Measurements from ENCODE around the gene HPCAL1. TPM values are rescaled to one million over a fixed set of nuclear protein-coding genes. Genes with fewer than 3 reads are reported as not detected.

HPCAL1 gene
- total and polyA plus RNA-seq, 2 donors, result 10.0 to 36.3 TPM

DNA sequence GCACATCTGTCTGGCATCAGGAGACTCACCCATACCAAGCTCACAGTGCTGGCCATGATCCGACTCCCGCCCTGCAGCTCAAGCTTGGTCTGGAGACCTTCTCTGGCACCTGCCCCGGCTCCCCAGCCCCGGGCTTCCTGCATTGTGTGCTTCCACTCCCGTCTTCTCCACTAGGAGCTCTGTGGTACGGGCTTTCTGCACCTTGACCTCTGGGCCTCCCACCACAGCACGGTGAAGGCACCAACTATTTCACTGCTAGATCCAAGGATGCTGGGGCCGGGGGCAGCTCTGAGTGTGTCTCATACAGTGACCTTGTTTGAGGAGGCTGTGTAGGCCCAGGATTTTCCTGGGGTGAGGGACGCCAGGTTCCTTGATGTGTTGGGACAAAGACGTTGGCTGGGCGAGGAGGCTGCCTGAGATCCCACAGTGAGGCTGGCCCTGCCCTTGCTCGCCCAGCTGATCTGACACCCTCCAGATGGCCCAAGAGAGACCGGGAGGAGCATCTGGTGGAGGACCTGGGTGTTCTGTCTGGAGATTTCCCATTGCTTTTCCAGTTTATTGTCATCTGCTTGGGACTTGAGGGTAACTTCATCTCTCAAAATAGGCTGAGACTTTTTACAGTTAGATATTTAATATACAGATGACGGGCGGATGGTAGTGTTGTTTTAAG lies 64.0 kb downstream of the HPCAL1 start:
- DNase-seq (ENCODE audit: extremely low spot score), result no peak
- Histone ChIP-seq H3K4me1 (ENCODE audit: insufficient read depth) (no peaks in the 10 kb centered on the region), H3K27ac (ENCODE audit: low read depth) (no peak overlapping the region), H3K4me3 (ENCODE audit: low read depth, low read length) (no peak overlapping the region), H3K36me3 (ENCODE audit: insufficient read depth) (no peaks in the 10 kb centered on the region)
- 89% methylated on average over 15 of the region's 15 CpGs for WGBS

DNA sequence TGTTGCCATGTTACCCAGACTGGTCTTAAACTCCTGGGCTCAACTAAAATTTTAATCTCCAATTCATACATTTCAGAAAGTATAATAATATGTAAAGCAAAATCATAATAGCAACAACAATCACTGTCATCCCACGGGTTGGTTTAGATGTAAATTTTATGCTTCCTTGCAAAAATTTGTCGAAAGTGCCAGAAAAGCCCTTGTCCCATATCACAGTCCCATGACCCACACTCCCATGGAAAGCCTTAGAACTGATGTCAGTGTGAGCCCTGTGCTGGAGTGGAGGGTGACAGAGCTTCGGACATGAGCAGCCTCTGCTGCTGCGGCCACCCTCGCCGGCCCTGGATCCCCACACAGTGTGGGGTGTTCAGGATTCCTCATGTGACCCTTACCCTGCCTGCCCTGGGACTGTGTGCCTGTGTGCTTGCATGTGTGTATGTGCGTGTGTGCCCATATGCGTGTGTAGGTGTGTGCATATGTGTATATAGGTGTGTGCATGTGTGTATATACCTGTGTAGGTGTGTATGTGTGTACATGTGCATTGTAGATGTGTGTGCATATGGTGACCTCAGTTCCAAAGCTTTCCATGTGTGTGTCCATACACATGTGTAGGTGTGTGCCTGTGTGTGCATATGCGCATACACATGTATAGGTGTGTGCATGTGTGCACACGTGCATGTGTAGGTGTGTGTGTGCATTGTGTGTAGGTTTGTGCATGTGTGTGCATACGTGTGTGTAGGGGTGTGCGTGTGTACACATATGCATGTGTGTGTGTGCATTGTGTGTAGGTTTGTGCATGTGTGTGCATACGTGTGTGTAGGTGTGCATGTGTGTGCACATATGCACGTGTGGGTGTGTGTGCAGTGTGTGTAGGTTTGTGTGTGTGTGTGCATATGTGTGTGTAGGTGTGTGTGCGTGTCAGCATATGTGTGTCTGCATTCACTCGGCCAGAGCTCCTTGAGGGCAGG lies 65.1 kb downstream of the HPCAL1 start:
- Histone ChIP-seq H3K4me1 (ENCODE audit: insufficient read depth) (no peaks in the 10 kb centered on the region), H3K27ac (ENCODE audit: low read depth) (no peak overlapping the region), H3K36me3 (ENCODE audit: insufficient read depth) (no peaks in the 10 kb centered on the region), H3K4me3 (ENCODE audit: low read depth, low read length) (no peak overlapping the region)
- no peak for DNase-seq (ENCODE audit: extremely low spot score)
- 95% methylated on average over 16 of the region's 16 CpGs for WGBS

DNA sequence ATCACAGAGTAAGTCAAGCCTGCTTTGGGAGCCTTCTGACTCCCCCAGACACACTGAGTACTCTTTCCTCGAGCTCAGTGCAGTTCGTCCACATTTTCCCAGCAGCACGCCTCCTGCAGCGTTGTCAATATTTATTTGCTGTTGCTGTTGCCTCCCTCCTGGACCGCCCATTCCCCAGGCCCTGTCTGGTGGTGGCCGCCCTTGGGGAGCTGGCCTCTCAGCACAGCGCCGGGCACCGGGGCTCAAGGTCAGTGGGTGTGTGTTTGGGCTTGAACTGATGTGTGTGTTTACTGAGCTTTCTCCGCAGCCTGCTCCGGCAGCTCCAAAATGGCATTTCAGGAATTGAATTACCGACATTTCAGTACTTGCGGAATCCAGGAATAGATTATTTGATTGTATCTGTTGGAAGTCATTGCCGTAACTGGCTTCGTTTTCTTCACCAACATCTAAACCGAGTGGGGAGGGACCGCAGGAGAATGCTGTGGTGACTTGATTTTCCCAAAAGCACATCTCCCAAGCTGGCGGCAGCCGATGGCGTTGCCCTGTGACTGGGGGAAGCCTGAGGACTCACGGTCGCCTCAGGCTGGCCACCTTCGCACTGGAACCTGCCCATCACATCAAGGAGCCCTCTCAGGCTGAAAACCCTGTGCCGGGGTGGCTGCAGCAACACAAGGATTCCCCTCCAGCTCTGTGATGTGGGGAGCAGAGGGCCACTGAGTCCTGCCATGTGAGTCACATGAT lies 66.0 kb downstream of the HPCAL1 start:
- Histone ChIP-seq H3K27ac (ENCODE audit: low read depth) (no peak overlapping the region), H3K4me3 (ENCODE audit: low read depth, low read length) (no peak overlapping the region), H3K4me1 (ENCODE audit: insufficient read depth) (no peaks in the 10 kb centered on the region), H3K36me3 (ENCODE audit: insufficient read depth) (no peaks in the 10 kb centered on the region)
- 87% methylated on average over 24 of the region's 24 CpGs for WGBS
- DNase-seq (ENCODE audit: extremely low spot score), result no peak

DNA sequence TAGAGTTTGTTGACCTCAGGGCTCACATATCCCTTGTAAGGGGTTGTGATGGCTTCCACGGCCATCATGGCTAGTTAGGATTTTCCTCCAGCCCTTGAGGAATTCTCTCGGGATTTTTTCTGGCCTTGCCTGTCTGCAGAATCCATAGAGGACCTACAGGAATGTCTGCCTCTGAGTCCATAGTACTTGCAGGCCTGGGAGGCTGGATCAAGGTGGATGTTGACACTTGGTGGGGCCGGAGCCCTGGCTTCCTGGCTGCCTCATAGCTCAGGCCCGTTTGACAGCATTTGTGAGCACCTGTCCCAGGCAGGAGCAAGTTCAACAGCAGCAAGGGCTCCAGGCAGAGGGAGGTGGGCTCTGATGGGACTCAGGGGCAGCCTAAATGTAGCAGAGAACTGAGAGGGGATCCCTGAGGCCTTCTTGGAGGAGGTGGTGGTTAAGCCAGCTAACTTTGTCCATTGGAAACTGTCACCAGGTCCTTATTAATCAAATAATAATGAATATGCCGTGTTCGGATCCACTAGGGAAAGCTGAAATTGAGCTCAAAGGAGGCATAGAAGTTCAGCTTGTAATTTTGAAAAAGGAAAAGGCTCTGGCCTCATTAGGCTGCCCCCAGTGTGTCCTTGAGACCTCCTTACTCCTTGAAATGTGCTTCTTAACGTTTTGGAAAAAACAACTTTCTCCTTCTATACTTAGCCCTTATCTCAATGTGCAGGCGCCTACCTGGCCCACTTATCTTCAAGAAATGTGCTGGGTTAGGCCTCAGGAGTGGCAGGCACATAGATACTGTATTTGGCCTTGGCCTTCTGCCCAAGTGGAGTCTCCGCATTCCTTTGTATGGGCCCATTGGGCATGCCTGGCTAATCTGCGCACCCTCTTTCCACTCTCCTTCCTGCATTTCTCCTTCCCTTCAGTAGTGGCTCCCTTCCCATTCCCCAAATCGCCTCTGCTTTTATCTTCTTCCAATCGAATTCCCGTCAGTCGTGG lies 66.9 kb downstream of the HPCAL1 start:
- no peak for DNase-seq (ENCODE audit: extremely low spot score)
- H3K4me1 ChIP-seq (ENCODE audit: insufficient read depth), result no peaks in the 10 kb centered on the region
- H3K36me3 ChIP-seq (ENCODE audit: insufficient read depth), result no peaks in the 10 kb centered on the region
- no peak overlapping the region for H3K4me3 ChIP-seq (ENCODE audit: low read depth, low read length)
- WGBS, result 84% methylated on average over 14 of the region's 14 CpGs
- no peak overlapping the region for H3K27ac ChIP-seq (ENCODE audit: low read depth)

DNA sequence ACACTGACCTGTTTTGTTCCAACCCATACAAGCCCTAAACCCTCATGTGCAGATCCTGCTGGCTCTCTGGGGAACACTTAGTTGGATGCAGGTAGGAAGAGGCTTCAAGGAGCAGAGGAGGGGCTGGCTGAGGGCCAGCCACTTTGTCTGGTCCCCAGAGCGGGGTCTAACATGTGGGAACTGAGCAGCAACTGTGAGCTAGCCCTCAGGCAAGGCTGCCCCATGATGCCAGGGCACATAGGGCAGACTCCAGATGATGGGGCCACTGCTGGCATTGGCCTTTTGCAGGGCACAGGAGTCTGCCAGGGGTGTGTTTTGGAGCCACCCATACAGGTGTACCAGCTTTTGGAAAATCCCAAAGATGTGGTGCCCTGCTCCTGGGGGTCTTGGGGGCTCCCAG lies 67.7 kb downstream of the HPCAL1 start:
- H3K4me1 ChIP-seq (ENCODE audit: insufficient read depth), result no peaks in the 10 kb centered on the region
- H3K4me3 ChIP-seq (ENCODE audit: low read depth, low read length), result no peak overlapping the region
- WGBS, result 95% methylated on average over 1 of the region's 1 CpG
- no peak overlapping the region for H3K27ac ChIP-seq (ENCODE audit: low read depth)
- H3K36me3 ChIP-seq (ENCODE audit: insufficient read depth), result no peaks in the 10 kb centered on the region
- DNase-seq (ENCODE audit: extremely low spot score), result no peak

DNA sequence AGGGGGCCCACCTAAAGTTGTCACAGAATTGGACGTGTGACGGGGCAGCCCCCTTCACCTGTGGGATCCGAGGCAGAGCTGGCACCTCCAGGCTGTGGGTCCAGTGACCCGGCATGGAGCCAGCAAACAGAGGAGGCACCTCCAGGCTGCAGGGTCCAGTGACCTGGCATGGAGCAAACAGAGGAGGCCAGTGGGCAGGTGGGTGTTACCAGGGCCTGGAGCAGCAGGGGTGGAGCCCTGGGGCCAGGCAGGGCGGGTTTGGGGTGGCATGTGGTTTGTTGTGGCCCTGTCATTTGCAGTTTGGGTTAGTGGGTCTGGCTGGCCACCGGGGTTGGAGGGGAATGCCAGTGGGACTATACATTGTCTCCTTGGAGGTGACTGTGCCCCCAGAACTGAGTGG lies 68.2 kb downstream of the HPCAL1 start:
- Histone ChIP-seq H3K4me1 (ENCODE audit: insufficient read depth) (no peaks in the 10 kb centered on the region), H3K36me3 (ENCODE audit: insufficient read depth) (no peaks in the 10 kb centered on the region), H3K4me3 (ENCODE audit: low read depth, low read length) (no peak overlapping the region), H3K27ac (ENCODE audit: low read depth) (no peak overlapping the region)
- no peak for DNase-seq (ENCODE audit: extremely low spot score)
- WGBS, result 96% methylated on average over 6 of the region's 6 CpGs

DNA sequence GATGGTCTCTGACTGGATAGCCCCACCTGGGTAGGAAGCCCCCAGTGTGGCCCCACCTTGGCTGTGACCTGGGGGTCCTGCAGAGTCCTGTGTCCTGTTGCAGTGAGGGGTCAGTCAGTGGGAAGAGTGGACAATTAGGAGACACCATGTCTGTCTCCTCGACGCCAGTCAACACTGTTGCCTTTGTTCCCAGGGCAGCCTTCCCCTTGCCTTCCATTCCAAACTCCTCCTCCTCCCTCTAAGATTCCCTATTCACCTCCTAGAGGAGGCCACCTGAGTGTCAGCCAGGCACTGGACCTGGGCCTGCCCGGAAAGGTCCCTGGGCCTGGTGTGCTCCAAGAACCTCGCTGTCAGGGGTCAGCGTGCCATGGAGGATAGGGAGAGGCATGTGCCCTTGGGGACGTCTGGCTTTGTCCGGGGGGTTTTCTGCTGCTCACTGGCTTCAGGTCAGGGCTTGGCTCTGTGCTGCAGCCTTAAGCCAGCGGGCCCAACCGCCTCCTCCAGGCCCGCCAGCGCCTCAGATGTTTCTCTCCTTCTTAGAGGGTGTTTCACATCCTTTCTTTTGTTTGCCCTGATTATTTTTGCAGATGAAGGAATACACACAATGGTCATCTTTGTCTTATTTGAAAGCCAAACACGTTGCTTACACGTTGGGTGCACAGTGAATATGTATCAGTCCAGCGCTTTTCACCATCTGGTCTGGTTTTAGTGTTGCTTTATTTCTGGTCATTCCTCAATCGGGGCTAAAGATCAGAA lies 68.9 kb downstream of the HPCAL1 start:
- Histone ChIP-seq H3K4me3 (ENCODE audit: low read depth, low read length) (no peak overlapping the region), H3K36me3 (ENCODE audit: insufficient read depth) (no peaks in the 10 kb centered on the region), H3K4me1 (ENCODE audit: insufficient read depth) (no peaks in the 10 kb centered on the region), H3K27ac (ENCODE audit: low read depth) (no peak overlapping the region)
- no peak for DNase-seq (ENCODE audit: extremely low spot score)
- 85% methylated on average over 15 of the region's 15 CpGs for WGBS

DNA sequence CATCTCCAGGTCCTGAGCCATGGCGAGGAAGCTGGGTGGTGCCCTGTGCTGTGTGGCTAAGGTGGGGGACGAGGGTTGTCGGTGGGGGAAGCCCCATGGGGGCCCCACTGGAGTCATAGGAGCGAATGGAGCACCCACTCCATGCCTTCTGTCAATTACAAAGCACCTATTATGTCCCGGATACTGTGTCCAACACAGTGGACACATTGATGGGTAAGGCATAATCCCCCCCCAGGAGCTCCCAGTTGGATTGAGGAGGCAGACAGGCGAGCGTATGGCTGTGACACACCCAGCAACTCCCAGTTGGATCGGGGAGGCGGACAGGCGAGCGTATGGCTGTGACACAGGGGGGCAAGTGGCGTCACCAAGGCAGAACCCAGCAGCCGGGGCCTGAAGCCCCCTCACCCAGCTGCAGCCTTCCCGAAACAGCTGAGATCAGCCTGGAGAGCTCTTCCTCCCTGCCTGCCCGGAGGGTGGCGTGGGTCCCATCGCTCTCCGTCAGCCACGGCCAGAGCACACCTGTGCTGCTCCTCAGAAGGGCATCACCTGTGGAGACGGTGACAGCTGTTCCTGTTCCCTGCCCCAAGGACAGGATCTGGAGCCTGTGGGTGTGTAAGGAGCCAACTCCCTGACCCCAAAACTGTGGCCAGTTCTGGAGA lies 69.6 kb downstream of the HPCAL1 start:
- Histone ChIP-seq H3K4me3 (ENCODE audit: low read depth, low read length) (no peak overlapping the region), H3K36me3 (ENCODE audit: insufficient read depth) (no peaks in the 10 kb centered on the region), H3K27ac (ENCODE audit: low read depth) (no peak overlapping the region), H3K4me1 (ENCODE audit: insufficient read depth) (no peaks in the 10 kb centered on the region)
- 93% methylated on average over 20 of the region's 20 CpGs for WGBS
- DNase-seq (ENCODE audit: extremely low spot score), result no peak

DNA sequence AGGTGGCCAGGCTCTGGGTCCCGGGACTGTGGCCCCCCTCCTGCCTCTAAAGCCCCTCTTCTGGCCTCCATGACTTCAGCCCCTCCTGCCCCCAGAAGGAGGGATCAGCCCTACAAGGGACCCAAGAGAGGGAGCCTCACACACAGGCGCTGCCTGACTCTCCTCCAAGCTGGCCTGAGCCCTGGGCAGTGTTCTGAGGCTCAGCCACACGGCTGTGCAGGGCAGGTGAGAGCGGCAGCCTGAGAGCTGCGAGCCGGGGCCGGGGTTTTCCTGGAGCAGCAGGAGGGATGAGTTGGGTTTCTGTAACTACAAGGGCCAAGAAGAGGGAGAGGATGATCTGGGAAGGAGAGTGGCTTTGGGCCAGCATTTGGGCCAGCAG lies 70.1 kb downstream of the HPCAL1 start:
- H3K36me3 ChIP-seq (ENCODE audit: insufficient read depth), result no peaks in the 10 kb centered on the region

DNA sequence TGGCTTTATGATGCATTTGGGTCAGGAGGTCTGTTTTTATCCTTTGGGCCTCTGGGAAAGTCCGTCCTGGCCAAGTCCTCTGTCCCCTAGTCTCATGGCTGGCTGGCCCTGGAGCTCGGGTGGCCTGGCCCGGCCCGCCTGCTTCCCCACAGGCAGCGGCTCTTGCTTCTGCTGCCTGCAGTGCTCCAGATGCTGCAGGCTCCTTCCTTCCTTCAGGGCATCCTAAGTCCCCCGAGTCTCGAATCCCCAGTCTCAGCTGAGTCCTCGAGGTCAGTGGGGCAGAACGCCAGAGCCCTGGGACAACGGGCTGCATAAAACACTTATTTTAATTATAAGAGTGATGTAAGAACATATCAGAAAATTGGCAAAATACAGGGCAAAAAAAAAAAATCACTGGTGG lies 71.2 kb downstream of the HPCAL1 start:
- Histone ChIP-seq H3K4me3 (ENCODE audit: low read depth, low read length) (no peak overlapping the region), H3K36me3 (ENCODE audit: insufficient read depth) (no peaks in the 10 kb centered on the region), H3K27ac (ENCODE audit: low read depth) (no peak overlapping the region), H3K4me1 (ENCODE audit: insufficient read depth) (no peaks in the 10 kb centered on the region)
- WGBS, result 91% methylated on average over 10 of the region's 10 CpGs
- no peak for DNase-seq (ENCODE audit: extremely low spot score)

More for the DNA sequence above, 70.1 kb downstream of the HPCAL1 start:
- 81% methylated on average over 7 of the region's 7 CpGs for WGBS
- Histone ChIP-seq H3K27ac (ENCODE audit: low read depth) (no peak overlapping the region), H3K4me1 (ENCODE audit: insufficient read depth) (no peaks in the 10 kb centered on the region), H3K4me3 (ENCODE audit: low read depth, low read length) (no peak overlapping the region)
- no peak for DNase-seq (ENCODE audit: extremely low spot score)

DNA sequence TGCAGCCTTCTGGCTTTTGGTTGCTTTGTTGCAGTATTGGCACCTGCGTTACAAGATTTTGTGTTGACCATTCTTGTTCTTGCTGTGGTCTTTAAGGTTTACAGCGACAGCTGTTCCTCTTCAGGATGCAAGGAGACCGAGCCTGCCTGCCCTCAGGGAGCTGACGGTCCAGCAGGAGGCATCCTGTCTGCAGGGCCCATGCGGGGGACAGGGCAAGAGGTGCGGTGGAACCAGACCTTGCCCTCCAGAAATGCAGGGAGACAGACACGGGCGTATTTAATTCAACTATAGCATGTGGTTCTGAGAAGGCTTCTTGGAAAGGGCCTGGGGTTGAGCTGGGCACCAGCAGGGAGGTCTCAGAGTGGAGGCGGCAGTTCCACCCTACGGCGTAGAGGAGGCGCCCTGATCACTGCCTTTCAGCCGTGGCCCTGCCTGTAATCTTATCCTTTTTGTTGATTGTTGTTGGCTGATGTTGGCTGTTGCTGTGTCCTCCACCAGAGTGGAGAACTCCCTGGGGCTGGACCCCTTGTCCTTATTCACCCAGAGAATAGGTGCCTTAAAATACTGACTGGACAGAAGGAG lies 71.7 kb downstream of the HPCAL1 start:
- no peaks in the 10 kb centered on the region for H3K36me3 ChIP-seq (ENCODE audit: insufficient read depth)
- H3K4me1 ChIP-seq (ENCODE audit: insufficient read depth), result no peaks in the 10 kb centered on the region
- no peak overlapping the region for H3K27ac ChIP-seq (ENCODE audit: low read depth)
- H3K4me3 ChIP-seq (ENCODE audit: low read depth, low read length), result no peak overlapping the region
- WGBS, result 93% methylated on average over 13 of the region's 13 CpGs
- no peak for DNase-seq (ENCODE audit: extremely low spot score)
